Keratinocyte (primary cell): ENCODE data around the gene ARID5B. TPM values are rescaled to one million over a fixed set of nuclear protein-coding genes. Genes with fewer than 3 reads are reported as not detected.

Experiments used
- DNase-seq: peaks from one replicate; pipeline ENCODE4 v3.0.0-alpha.2; 2011; ENCODE audit warnings: low read depth, missing footprints, low spot score
- FAIRE-seq: peaks from 2 replicates; lab custom pipeline; 2011; peaks lifted over from hg19 to GRCh38; lab: Jason Lieb, UNC
- H2AFZ ChIP-seq: 2 replicates; pipeline ENCODE4 v1.6.0; 2012; ENCODE audit warnings: low read length, control low read depth, inconsistent platforms; ENCODE audit not compliant: control insufficient read depth
- H3K27ac ChIP-seq: 2 replicates; pipeline ENCODE4 v1.5.1; 2011; ENCODE audit warnings: low read length; ENCODE audit not compliant: control insufficient read depth, insufficient read depth
- H3K27me3 ChIP-seq: 3 replicates; pipeline ENCODE4 v1.6.0; 2011; ENCODE audit warnings: low read length; ENCODE audit not compliant: control insufficient read depth, insufficient read depth; ENCODE audit errors: extremely low read depth
- H3K36me3 ChIP-seq, 2 experiments: 2 replicates in 1 of 2; 3 replicates in 1 of 2; pipeline ENCODE4 v1.5.1; 2011; ENCODE audit warnings: low read length in 2 of 2, mild to moderate bottlenecking in 1 of 2; ENCODE audit not compliant: control insufficient read depth in 2 of 2, insufficient read depth in 2 of 2; ENCODE audit errors: extremely low read depth in 1 of 2
- H3K4me1 ChIP-seq: 3 replicates; pipeline ENCODE4 v1.5.1; 2011; ENCODE audit warnings: low read length; ENCODE audit not compliant: control insufficient read depth, insufficient read depth; ENCODE audit errors: extremely low read depth
- H3K4me2 ChIP-seq: 3 replicates; pipeline ENCODE4 v1.6.0; 2011; ENCODE audit warnings: low read depth, low read length; ENCODE audit not compliant: control insufficient read depth, insufficient read depth; ENCODE audit errors: extremely low read depth
- H3K4me3 ChIP-seq, 3 experiments: fragments of 200-600 bp in 1 of 3; sonication (generic) in 1 of 3; 2 replicates in 2 of 3; 3 replicates in 1 of 3; pipeline ENCODE4 v1.5.1; 2011 to 2016; ENCODE audit warnings: low read length in 3 of 3, mild to moderate bottlenecking in 3 of 3, control low read depth in 2 of 3, inconsistent platforms in 1 of 3, low read depth in 1 of 3, mixed read lengths in 1 of 3, mixed run types in 1 of 3, moderate library complexity in 1 of 3; ENCODE audit not compliant: control insufficient read depth in 2 of 3, insufficient read depth in 2 of 3; ENCODE audit errors: extremely low read depth in 1 of 3
- H3K79me2 ChIP-seq: 2 replicates; pipeline ENCODE4 v1.6.0; 2012; ENCODE audit warnings: low read length; ENCODE audit not compliant: control insufficient read depth, insufficient read depth
- H3K9ac ChIP-seq: 3 replicates; pipeline ENCODE4 v1.6.0; 2011; ENCODE audit warnings: low read length; ENCODE audit not compliant: control insufficient read depth, insufficient read depth; ENCODE audit errors: extremely low read depth
- H3K9me1 ChIP-seq: 3 replicates; pipeline ENCODE4 v1.6.0; 2011; ENCODE audit warnings: low read length; ENCODE audit not compliant: control insufficient read depth, insufficient read depth; ENCODE audit errors: extremely low read depth
- H3K9me3 ChIP-seq: 2 replicates; pipeline ENCODE4 v1.5.1; 2012; ENCODE audit warnings: low read depth, low read length; ENCODE audit not compliant: control insufficient read depth
- H4K20me1 ChIP-seq: 3 replicates; pipeline ENCODE4 v1.6.0; 2011; ENCODE audit warnings: low read length; ENCODE audit not compliant: control insufficient read depth, insufficient read depth; ENCODE audit errors: extremely low read depth
- EZH2 ChIP-seq: IDR thresholded peaks from one replicate; pipeline ENCODE4 v1.6.1; 2012; ENCODE audit warnings: inconsistent platforms, mild to moderate bottlenecking, low read length, moderate library complexity
- dilution Hi-C: fragments of 300-500 bp; cut with MboI; formaldehyde crosslinking; loops from one replicate; pipeline ENCODE4 v1.7.0; 2020; ENCODE audit warnings: low sequenced_read_pairs; ENCODE audit not compliant: extremely low pct_ligation_motif_present
- polyA plus RNA-seq, 5 experiments: library from polyadenylated mRNA; depleted of rRNA in 3 of 5; stranded (reverse) in 3 of 5; stranded (forward) in 1 of 5; unstranded in 1 of 5; fragments of >200 nt; gene quantifications; 1 replicate in 1 of 5; 2 replicates in 3 of 5; 3 replicates in 1 of 5; pipeline versions ENCODE4 v1.2.1 to v1.2.3, GENCODE V29; 2011 to 2012; ENCODE audit warnings: missing spikeins in 2 of 5, low read depth in 1 of 5, low replicate concordance in 1 of 5
- TF ChIP-seq, protein P1 (sequence below), 3 experiments: IDR thresholded peaks in 1 of 3; conservative IDR thresholded peaks in 1 of 3; optimal IDR thresholded peaks in 1 of 3; 2 replicates in 2 of 3; 3 replicates in 1 of 3; pipeline versions ENCODE3 to v1.5.1; 2011; ENCODE audit warnings: low read length in 3 of 3, mild to moderate bottlenecking in 3 of 3, moderate library complexity in 2 of 3, control low read depth in 1 of 3, inconsistent platforms in 1 of 3; ENCODE audit not compliant: insufficient read depth in 2 of 3; ENCODE audit errors: extremely low read depth in 1 of 3

The ARID5B gene
- polyA plus RNA-seq, 1 donor (not counting 4 experiments of a cell fraction or from before 2014, with no cell fraction given): 7.0 TPM

- no peaks in the 10 kb centered on the region for H3K4me1 ChIP-seq
- no peak for FAIRE-seq
- peaks cover 57% of the 10 kb centered on the region for H3K79me2 ChIP-seq
- H3K27ac ChIP-seq: no peak overlapping the region
- no peak for TF ChIP-seq EZH2
- TF ChIP-seq, protein P1, sequence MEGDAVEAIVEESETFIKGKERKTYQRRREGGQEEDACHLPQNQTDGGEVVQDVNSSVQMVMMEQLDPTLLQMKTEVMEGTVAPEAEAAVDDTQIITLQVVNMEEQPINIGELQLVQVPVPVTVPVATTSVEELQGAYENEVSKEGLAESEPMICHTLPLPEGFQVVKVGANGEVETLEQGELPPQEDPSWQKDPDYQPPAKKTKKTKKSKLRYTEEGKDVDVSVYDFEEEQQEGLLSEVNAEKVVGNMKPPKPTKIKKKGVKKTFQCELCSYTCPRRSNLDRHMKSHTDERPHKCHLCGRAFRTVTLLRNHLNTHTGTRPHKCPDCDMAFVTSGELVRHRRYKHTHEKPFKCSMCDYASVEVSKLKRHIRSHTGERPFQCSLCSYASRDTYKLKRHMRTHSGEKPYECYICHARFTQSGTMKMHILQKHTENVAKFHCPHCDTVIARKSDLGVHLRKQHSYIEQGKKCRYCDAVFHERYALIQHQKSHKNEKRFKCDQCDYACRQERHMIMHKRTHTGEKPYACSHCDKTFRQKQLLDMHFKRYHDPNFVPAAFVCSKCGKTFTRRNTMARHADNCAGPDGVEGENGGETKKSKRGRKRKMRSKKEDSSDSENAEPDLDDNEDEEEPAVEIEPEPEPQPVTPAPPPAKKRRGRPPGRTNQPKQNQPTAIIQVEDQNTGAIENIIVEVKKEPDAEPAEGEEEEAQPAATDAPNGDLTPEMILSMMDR (optimal IDR thresholded peaks at IDR 0.05 in 1 of 3, IDR thresholded peaks at IDR 0.05 in 1 of 3, conservative IDR thresholded peaks at IDR 0.05 in 1 of 3; ENCODE audit: extremely low read depth in 1 of 3, insufficient read depth in 2 of 3, low read length in 3 of 3): no peak
- dilution Hi-C loops: no loop called here
- H3K4me3 ChIP-seq: no peak overlapping the region
- no peaks in the 10 kb centered on the region for H3K27me3 ChIP-seq
- no peaks in the 10 kb centered on the region for H3K9me1 ChIP-seq
- peaks cover 1 to 7% of the 10 kb centered on the region in 2 experiments for H3K36me3 ChIP-seq
- H3K9ac ChIP-seq: no peak overlapping the region
- no peak overlapping the region for H2AFZ ChIP-seq
- no peaks in the 10 kb centered on the region for H4K20me1 ChIP-seq
- H3K4me2 ChIP-seq: no peak overlapping the region
- DNase-seq: no peak
- no peaks in the 10 kb centered on the region for H3K9me3 ChIP-seq
Observed at GRCh38 chr10:61910894-61911293, 9.4 kb downstream of the ARID5B start.

GRCh38 chr10:61911425-61911824 is 9.9 kb downstream of the ARID5B start:
- H4K20me1 ChIP-seq: no peaks in the 10 kb centered on the region
- dilution Hi-C loops: no loop called here
- no peak for FAIRE-seq

More at GRCh38 chr10:61911425-61911824, 9.9 kb downstream of the ARID5B start:
- no peaks in the 10 kb centered on the region for H3K27me3 ChIP-seq
- peaks cover 1 to 7% of the 10 kb centered on the region in 2 experiments for H3K36me3 ChIP-seq
- H3K9me3 ChIP-seq: no peaks in the 10 kb centered on the region
- no peak overlapping the region for H3K4me3 ChIP-seq
- H3K79me2 ChIP-seq: peaks cover 53% of the 10 kb centered on the region
- no peaks in the 10 kb centered on the region for H3K4me1 ChIP-seq
- TF ChIP-seq, protein P1 (optimal IDR thresholded peaks at IDR 0.05 in 1 of 3, IDR thresholded peaks at IDR 0.05 in 1 of 3, conservative IDR thresholded peaks at IDR 0.05 in 1 of 3; ENCODE audit: extremely low read depth in 1 of 3, insufficient read depth in 2 of 3, low read length in 3 of 3): no peak
- TF ChIP-seq EZH2: no peak
- no peak for DNase-seq
- no peak overlapping the region for H2AFZ ChIP-seq
- H3K9me1 ChIP-seq: no peaks in the 10 kb centered on the region
- H3K4me2 ChIP-seq: no peak overlapping the region
- no peak overlapping the region for H3K27ac ChIP-seq
- H3K9ac ChIP-seq: no peak overlapping the region
